Measurements from ENCODE around the gene SUPT4H1. TPM values are rescaled to one million over a fixed set of nuclear protein-coding genes. Genes with fewer than 3 reads are reported as not detected.
"Not testable (repeated sequence)": the region's sequence is repeated elsewhere in the genome, so short reads cannot be mapped to it uniquely, and the experiment has no call there.

Gene SUPT4H1
- polyA plus RNA-seq, 2 donors = 39.9 to 80.8 TPM

- 34 to 38% methylated on average over 9 of the region's 9 CpGs for WGBS, 2 donors
- Histone ChIP-seq H3K27ac (ENCODE audit: low read depth in 2 of 2, low read length in 1 of 2) (peak overlapping the region in 1 of 2 donors; percentile 47), H3K4me3 (ENCODE audit: low read depth in 1 of 2, low read length in 2 of 2) (no peak overlapping the region), H3K36me3 (ENCODE audit: control insufficient read depth in 2 of 2, insufficient read depth in 2 of 2, low read length in 1 of 2) (peaks cover 27 to 33% of the 10 kb centered on the region in 2 donors), H3K9me3 (ENCODE audit: control insufficient read depth in 2 of 2, insufficient read depth in 1 of 2, low read depth in 1 of 2, low read length in 1 of 2) (no peaks in the 10 kb centered on the region), H3K27me3 (ENCODE audit: control insufficient read depth in 1 of 2, insufficient read depth in 2 of 2, low read length in 2 of 2) (no peaks in the 10 kb centered on the region), H3K4me1 (ENCODE audit: control insufficient read depth in 2 of 2, insufficient read depth in 2 of 2, low read length in 1 of 2) (peaks cover 0 to 2% of the 10 kb centered on the region in 2 donors)
These were observed 7.8 kb downstream of the SUPT4H1 start for GRCh38 chr17:58344047-58344790.

- no peak overlapping the region for H3K27ac ChIP-seq (ENCODE audit: low read depth in 2 of 2, low read length in 1 of 2)
- WGBS, 2 donors = 83 to 92% methylated on average over 4 of the region's 4 CpGs
These were observed 8.9 kb downstream of the SUPT4H1 start for GRCh38 chr17:58343131-58343530.

GRCh38 chr17:58341861-58342475 lies 10.0 kb downstream of the SUPT4H1 start:
- H3K36me3 ChIP-seq (ENCODE audit: control insufficient read depth in 2 of 2, insufficient read depth in 2 of 2, low read length in 1 of 2) = peaks cover 14 to 23% of the 10 kb centered on the region in 2 donors
- no peak overlapping the region for H3K27ac ChIP-seq (ENCODE audit: low read depth in 2 of 2, low read length in 1 of 2)
- no peaks in the 10 kb centered on the region for H3K27me3 ChIP-seq (ENCODE audit: control insufficient read depth in 1 of 2, insufficient read depth in 2 of 2, low read length in 2 of 2)
- 73 to 74% methylated on average over 4 of the region's 4 CpGs for WGBS, 2 donors
- H3K4me3 ChIP-seq (ENCODE audit: low read depth in 1 of 2, low read length in 2 of 2) = no peak overlapping the region
- H3K9me3 ChIP-seq (ENCODE audit: control insufficient read depth in 2 of 2, insufficient read depth in 1 of 2, low read depth in 1 of 2, low read length in 1 of 2) = no peaks in the 10 kb centered on the region
- H3K4me1 ChIP-seq (ENCODE audit: control insufficient read depth in 2 of 2, insufficient read depth in 2 of 2, low read length in 1 of 2) = peaks cover 2% of the 10 kb centered on the region in 2 donors

More at GRCh38 chr17:58343131-58343530, 8.9 kb downstream of the SUPT4H1 start:
- Histone ChIP-seq H3K27me3 (ENCODE audit: control insufficient read depth in 1 of 2, insufficient read depth in 2 of 2, low read length in 2 of 2) (no peaks in the 10 kb centered on the region), H3K4me3 (ENCODE audit: low read depth in 1 of 2, low read length in 2 of 2) (no peak overlapping the region), H3K4me1 (ENCODE audit: control insufficient read depth in 2 of 2, insufficient read depth in 2 of 2, low read length in 1 of 2) (peaks cover 2% of the 10 kb centered on the region in 2 donors), H3K36me3 (ENCODE audit: control insufficient read depth in 2 of 2, insufficient read depth in 2 of 2, low read length in 1 of 2) (peaks cover 24 to 32% of the 10 kb centered on the region in 2 donors), H3K9me3 (ENCODE audit: control insufficient read depth in 2 of 2, insufficient read depth in 1 of 2, low read depth in 1 of 2, low read length in 1 of 2) (no peaks in the 10 kb centered on the region)

- H3K27me3 ChIP-seq (ENCODE audit: control insufficient read depth in 1 of 2, insufficient read depth in 2 of 2, low read length in 2 of 2); H3K4me1 ChIP-seq (ENCODE audit: control insufficient read depth in 2 of 2, insufficient read depth in 2 of 2, low read length in 1 of 2); H3K27ac ChIP-seq (ENCODE audit: low read depth in 2 of 2, low read length in 1 of 2); H3K4me3 ChIP-seq (ENCODE audit: low read depth in 1 of 2, low read length in 2 of 2); H3K9me3 ChIP-seq (ENCODE audit: control insufficient read depth in 2 of 2, insufficient read depth in 1 of 2, low read depth in 1 of 2, low read length in 1 of 2): not testable (repeated sequence)
- WGBS, 2 donors = 87 to 88% methylated on average over 11 of the region's 11 CpGs
- H3K36me3 ChIP-seq (ENCODE audit: control insufficient read depth in 2 of 2, insufficient read depth in 2 of 2, low read length in 1 of 2) = peaks cover 11 to 16% of the 10 kb centered on the region in 2 donors
These were observed 10.7 kb downstream of the SUPT4H1 start for GRCh38 chr17:58341136-58341860.

- H3K4me1 ChIP-seq (ENCODE audit: control insufficient read depth in 2 of 2, insufficient read depth in 2 of 2, low read length in 1 of 2) = peaks cover 5 to 8% of the 10 kb centered on the region in 2 donors
- H3K36me3 ChIP-seq (ENCODE audit: control insufficient read depth in 2 of 2, insufficient read depth in 2 of 2, low read length in 1 of 2) = peaks cover 5 to 7% of the 10 kb centered on the region in 2 donors
- WGBS, 2 donors = 79 to 84% methylated on average over 5 of the region's 5 CpGs
- H3K27ac ChIP-seq (ENCODE audit: low read depth in 2 of 2, low read length in 1 of 2) = peak overlapping the region in 1 of 2 donors; percentile 67
- H3K9me3 ChIP-seq (ENCODE audit: control insufficient read depth in 2 of 2, insufficient read depth in 1 of 2, low read depth in 1 of 2, low read length in 1 of 2) = no peaks in the 10 kb centered on the region
- no peaks in the 10 kb centered on the region for H3K27me3 ChIP-seq (ENCODE audit: control insufficient read depth in 1 of 2, insufficient read depth in 2 of 2, low read length in 2 of 2)
- H3K4me3 ChIP-seq (ENCODE audit: low read depth in 1 of 2, low read length in 2 of 2) = no peak overlapping the region
These were observed 11.6 kb downstream of the SUPT4H1 start for GRCh38 chr17:58340405-58340876.

GRCh38 chr17:58339755-58340404 lies 12.1 kb downstream of the SUPT4H1 start:
- H3K9me3 ChIP-seq (ENCODE audit: control insufficient read depth in 2 of 2, insufficient read depth in 1 of 2, low read depth in 1 of 2, low read length in 1 of 2) = no peaks in the 10 kb centered on the region
- peaks cover 5 to 8% of the 10 kb centered on the region in 2 donors for H3K4me1 ChIP-seq (ENCODE audit: control insufficient read depth in 2 of 2, insufficient read depth in 2 of 2, low read length in 1 of 2)
- H3K27me3 ChIP-seq (ENCODE audit: control insufficient read depth in 1 of 2, insufficient read depth in 2 of 2, low read length in 2 of 2) = no peaks in the 10 kb centered on the region
- H3K4me3 ChIP-seq (ENCODE audit: low read depth in 1 of 2, low read length in 2 of 2) = no peak overlapping the region
- peaks cover 2 to 3% of the 10 kb centered on the region in 2 donors for H3K36me3 ChIP-seq (ENCODE audit: control insufficient read depth in 2 of 2, insufficient read depth in 2 of 2, low read length in 1 of 2)
- H3K27ac ChIP-seq (ENCODE audit: low read depth in 2 of 2, low read length in 1 of 2) = peak overlapping the region; percentile 62 to 67
- WGBS, 2 donors = 78 to 80% methylated on average over 6 of the region's 6 CpGs

GRCh38 chr17:58338841-58339754 lies 12.9 kb downstream of the SUPT4H1 start:
- WGBS, 2 donors = 47 to 53% methylated on average over 10 of the region's 10 CpGs
- H3K4me1 ChIP-seq (ENCODE audit: control insufficient read depth in 2 of 2, insufficient read depth in 2 of 2, low read length in 1 of 2) = peaks cover 5 to 8% of the 10 kb centered on the region in 2 donors

GRCh38 chr17:58338454-58338840 lies 13.6 kb downstream of the SUPT4H1 start:
- no peaks in the 10 kb centered on the region for H3K36me3 ChIP-seq (ENCODE audit: control insufficient read depth in 2 of 2, insufficient read depth in 2 of 2, low read length in 1 of 2)
- peaks cover 5 to 6% of the 10 kb centered on the region in 2 donors for H3K4me1 ChIP-seq (ENCODE audit: control insufficient read depth in 2 of 2, insufficient read depth in 2 of 2, low read length in 1 of 2)
- peak overlapping the region; percentile 67 to 82 for H3K27ac ChIP-seq (ENCODE audit: low read depth in 2 of 2, low read length in 1 of 2)
- 69 to 72% methylated on average over 3 of the region's 3 CpGs for WGBS, 2 donors
- no peaks in the 10 kb centered on the region for H3K27me3 ChIP-seq (ENCODE audit: control insufficient read depth in 1 of 2, insufficient read depth in 2 of 2, low read length in 2 of 2)
- no peak overlapping the region for H3K4me3 ChIP-seq (ENCODE audit: low read depth in 1 of 2, low read length in 2 of 2)
- no peaks in the 10 kb centered on the region for H3K9me3 ChIP-seq (ENCODE audit: control insufficient read depth in 2 of 2, insufficient read depth in 1 of 2, low read depth in 1 of 2, low read length in 1 of 2)

More at GRCh38 chr17:58338841-58339754, 12.9 kb downstream of the SUPT4H1 start:
- H3K27me3 ChIP-seq (ENCODE audit: control insufficient read depth in 1 of 2, insufficient read depth in 2 of 2, low read length in 2 of 2) = no peaks in the 10 kb centered on the region
- H3K27ac ChIP-seq (ENCODE audit: low read depth in 2 of 2, low read length in 1 of 2) = peak overlapping the region; percentile 62 to 67
- H3K4me3 ChIP-seq (ENCODE audit: low read depth in 1 of 2, low read length in 2 of 2) = no peak overlapping the region
- H3K36me3 ChIP-seq (ENCODE audit: control insufficient read depth in 2 of 2, insufficient read depth in 2 of 2, low read length in 1 of 2) = no peaks in the 10 kb centered on the region
- no peaks in the 10 kb centered on the region for H3K9me3 ChIP-seq (ENCODE audit: control insufficient read depth in 2 of 2, insufficient read depth in 1 of 2, low read depth in 1 of 2, low read length in 1 of 2)
